Bronchial smooth muscle cell (primary cell): ENCODE results near the gene SV2C. TPM values are rescaled to one million over a fixed set of nuclear protein-coding genes. Genes with fewer than 3 reads are reported as not detected.

ENCODE experiments used
- total RNA-seq: library from RNA; depleted of rRNA; stranded (reverse); fragments of >200 nt; gene quantifications from 2 replicates; pipeline ENCODE4 v1.2.1, GENCODE V29; 2014

Gene SV2C
- not detected in 2 replicates for total RNA-seq

GRCh38 chr5:76082772-76083554 is at the start of gene SV2C:
TSS of gene SV2C (plus strand) at chr5:76083383. CDS start at chr5:76131751, 48,368 bp downstream.

GRCh38 chr5:76402886-76403765 is 319.9 kb downstream of the SV2C start, which contains the start of gene IQGAP2:
TSS of gene IQGAP2 (plus strand) at chr5:76403285. CDS start at chr5:76403546, 261 bp downstream.

